ENCODE data around the gene GCM1. TPM values are rescaled to one million over a fixed set of nuclear protein-coding genes. Genes with fewer than 3 reads are reported as not detected.
A peak's percentile ranks its signal among the peaks of the same experiment; 100 is the strongest.

Gene GCM1
- total RNA-seq, 4 donors from 2014 or later: not detected

DNA sequence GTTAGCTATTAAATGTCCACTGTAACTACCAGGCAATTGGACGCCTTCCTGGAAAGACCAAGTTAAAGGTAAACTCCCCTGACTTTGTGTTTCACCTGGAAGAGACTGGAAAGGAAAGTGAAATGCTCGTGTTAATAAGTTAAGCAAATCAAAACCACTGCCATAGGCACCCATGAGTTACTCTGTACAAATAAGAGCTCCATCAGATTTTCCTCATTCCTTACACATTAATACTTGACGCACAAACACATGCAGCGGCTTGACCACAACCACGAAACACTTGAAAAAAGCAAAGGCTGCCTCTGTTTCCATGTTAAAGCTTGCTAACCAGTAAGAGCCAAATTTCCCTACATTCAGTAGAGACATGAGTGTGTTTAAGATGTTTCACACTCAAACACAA is 19.8 kb downstream of the GCM1 start:
- H3K36me3 ChIP-seq: no peaks in the 10 kb centered on the region
- H3K9me3 ChIP-seq: no peaks in the 10 kb centered on the region
- no peak overlapping the region for H3K27ac ChIP-seq
- H3K4me1 ChIP-seq: peaks cover 0 to 23% (median 0%) of the 10 kb centered on the region in 3 donors
- 88 to 89% methylated on average over 4 to 5 of the region's 5 CpGs for WGBS, 2 donors (ENCODE audit: low coverage in 1 of 2)
- no peak overlapping the region for H3K4me3 ChIP-seq
- ATAC-seq: no peak
- TF ChIP-seq, protein P1, sequence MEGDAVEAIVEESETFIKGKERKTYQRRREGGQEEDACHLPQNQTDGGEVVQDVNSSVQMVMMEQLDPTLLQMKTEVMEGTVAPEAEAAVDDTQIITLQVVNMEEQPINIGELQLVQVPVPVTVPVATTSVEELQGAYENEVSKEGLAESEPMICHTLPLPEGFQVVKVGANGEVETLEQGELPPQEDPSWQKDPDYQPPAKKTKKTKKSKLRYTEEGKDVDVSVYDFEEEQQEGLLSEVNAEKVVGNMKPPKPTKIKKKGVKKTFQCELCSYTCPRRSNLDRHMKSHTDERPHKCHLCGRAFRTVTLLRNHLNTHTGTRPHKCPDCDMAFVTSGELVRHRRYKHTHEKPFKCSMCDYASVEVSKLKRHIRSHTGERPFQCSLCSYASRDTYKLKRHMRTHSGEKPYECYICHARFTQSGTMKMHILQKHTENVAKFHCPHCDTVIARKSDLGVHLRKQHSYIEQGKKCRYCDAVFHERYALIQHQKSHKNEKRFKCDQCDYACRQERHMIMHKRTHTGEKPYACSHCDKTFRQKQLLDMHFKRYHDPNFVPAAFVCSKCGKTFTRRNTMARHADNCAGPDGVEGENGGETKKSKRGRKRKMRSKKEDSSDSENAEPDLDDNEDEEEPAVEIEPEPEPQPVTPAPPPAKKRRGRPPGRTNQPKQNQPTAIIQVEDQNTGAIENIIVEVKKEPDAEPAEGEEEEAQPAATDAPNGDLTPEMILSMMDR (IDR thresholded peaks at IDR 0.05): no peak
- TF ChIP-seq EP300 (IDR thresholded peaks at IDR 0.05): no peak
- TF ChIP-seq POLR2A (IDR thresholded peaks at IDR 0.05): no peak
- TF ChIP-seq POLR2AphosphoS5 (IDR thresholded peaks at IDR 0.05): no peak
- H3K27me3 ChIP-seq: no peaks in the 10 kb centered on the region

- Histone ChIP-seq H3K4me1 (no peaks in the 10 kb centered on the region), H3K27ac (no peak overlapping the region), H3K36me3 (no peaks in the 10 kb centered on the region), H3K9me3 (no peaks in the 10 kb centered on the region), H3K27me3 (no peaks in the 10 kb centered on the region), H3K4me3 (no peak overlapping the region)
- WGBS, 2 donors (ENCODE audit: low coverage in 1 of 2): 87 to 91% methylated on average over 4 of the region's 4 CpGs
- ATAC-seq: no peak
- TF ChIP-seq, protein P1 (IDR thresholded peaks at IDR 0.05): no peak
- no peak for TF ChIP-seq POLR2A (IDR thresholded peaks at IDR 0.05)
- no peak for TF ChIP-seq EP300 (IDR thresholded peaks at IDR 0.05)
- TF ChIP-seq POLR2AphosphoS5 (IDR thresholded peaks at IDR 0.05): no peak
These were observed 23.4 kb downstream of the GCM1 start for GRCh38 chr6:53125276-53125675.

DNA sequence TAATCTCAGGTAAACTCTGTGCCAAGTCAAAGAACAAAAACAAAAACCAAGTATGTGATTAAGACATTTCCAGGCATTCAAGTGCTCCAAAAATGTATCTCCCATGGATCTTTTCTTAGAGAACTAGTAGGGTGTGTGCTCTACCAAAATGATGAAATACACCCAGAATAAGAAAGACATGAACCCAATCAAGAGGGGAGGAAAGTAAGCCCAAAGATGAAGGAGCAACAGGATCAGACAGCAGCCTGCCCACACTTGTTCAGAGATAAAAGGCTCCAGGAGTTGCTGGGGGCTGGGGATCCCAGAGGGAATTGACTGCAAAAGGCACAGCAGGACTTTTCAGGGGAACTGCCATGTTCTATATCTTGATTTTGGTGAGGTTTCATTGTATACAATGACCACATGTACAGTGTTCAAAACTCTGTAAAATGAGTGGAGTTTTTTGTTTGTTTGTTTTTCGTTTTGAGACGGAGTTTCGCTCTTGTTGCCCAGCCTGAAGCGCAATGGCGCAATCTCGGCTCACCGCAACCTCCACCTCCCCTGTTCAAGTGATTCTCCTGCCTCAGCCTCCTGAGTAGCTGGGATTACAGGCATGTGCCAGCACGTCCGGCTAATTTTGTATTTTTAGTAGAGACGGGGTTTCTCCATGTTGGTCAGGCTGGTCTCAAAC is 24.4 kb downstream of the GCM1 start:
- H3K27me3 ChIP-seq: no peaks in the 10 kb centered on the region
- TF ChIP-seq, protein P1 (IDR thresholded peaks at IDR 0.05): no peak
- no peak for TF ChIP-seq POLR2A (IDR thresholded peaks at IDR 0.05)
- TF ChIP-seq EP300 (IDR thresholded peaks at IDR 0.05): no peak
- no peak for TF ChIP-seq POLR2AphosphoS5 (IDR thresholded peaks at IDR 0.05)
- H3K4me1 ChIP-seq: peaks cover 0 to 10% (median 0%) of the 10 kb centered on the region in 3 donors
- no peak overlapping the region for H3K4me3 ChIP-seq
- H3K36me3 ChIP-seq: no peaks in the 10 kb centered on the region
- WGBS, 2 donors (ENCODE audit: low coverage in 1 of 2): 95% methylated on average over 6 to 7 of the region's 10 CpGs
- H3K9me3 ChIP-seq: no peaks in the 10 kb centered on the region
- no peak for ATAC-seq
- H3K27ac ChIP-seq: no peak overlapping the region

GRCh38 chr6:53119772-53120409 is 28.8 kb downstream of the GCM1 start:
- peaks cover 0 to 5% (median 0%) of the 10 kb centered on the region in 3 donors for H3K9me3 ChIP-seq
- no peaks in the 10 kb centered on the region for H3K27me3 ChIP-seq
- no peak for TF ChIP-seq POLR2AphosphoS5 (IDR thresholded peaks at IDR 0.05)
- TF ChIP-seq POLR2A (IDR thresholded peaks at IDR 0.05): no peak
- no peak for TF ChIP-seq EP300 (IDR thresholded peaks at IDR 0.05)
- TF ChIP-seq, protein P1 (IDR thresholded peaks at IDR 0.05): no peak
- H3K4me1 ChIP-seq: peaks cover 0 to 20% (median 0%) of the 10 kb centered on the region in 3 donors
- H3K27ac ChIP-seq: peak overlapping the region in 3 of 4 donors; percentile 51 to 63 (median 55)
- no peak for ATAC-seq
- H3K4me3 ChIP-seq: no peak overlapping the region
- H3K36me3 ChIP-seq: no peaks in the 10 kb centered on the region
- WGBS, 2 donors (ENCODE audit: low coverage in 1 of 2): 37 to 44% methylated on average over 4 of the region's 4 CpGs

- H3K4me3 ChIP-seq: no peak overlapping the region
- H3K4me1 ChIP-seq: peaks cover 0 to 25% (median 0%) of the 10 kb centered on the region in 3 donors
- H3K36me3 ChIP-seq: no peaks in the 10 kb centered on the region
- peak overlapping the region in 3 of 4 donors; percentile 51 to 63 (median 55) for H3K27ac ChIP-seq
- peaks cover 0 to 9% (median 0%) of the 10 kb centered on the region in 3 donors for H3K9me3 ChIP-seq
- no peaks in the 10 kb centered on the region for H3K27me3 ChIP-seq
- no peak for ATAC-seq
- no peak for TF ChIP-seq EP300 (IDR thresholded peaks at IDR 0.05)
- TF ChIP-seq POLR2AphosphoS5 (IDR thresholded peaks at IDR 0.05): no peak
- TF ChIP-seq, protein P1 (IDR thresholded peaks at IDR 0.05): no peak
- no peak for TF ChIP-seq POLR2A (IDR thresholded peaks at IDR 0.05)
- WGBS, 2 donors (ENCODE audit: low coverage in 1 of 2): 33 to 45% methylated on average over 1 of the region's 1 CpG
These were observed 29.3 kb downstream of the GCM1 start for GRCh38 chr6:53119349-53119748.

Measured in gastroesophageal sphincter (tissue), 4 donors.